AG04450 (cell line): ENCODE measurements around the gene NPAS3. TPM values are rescaled to one million over a fixed set of nuclear protein-coding genes. Genes with fewer than 3 reads are reported as not detected.

Source experiments
- CTCF ChIA-PET: fragments of 300-600, 350-600 bp; formaldehyde crosslinking; extraction: SDS; loops from one replicate; lab custom pipeline; 2022; ENCODE audit warnings: antibody characterized with exemption, inconsistent platforms; lab: Charles Lee
- POLR2A ChIA-PET: fragments of 350-600 bp; formaldehyde crosslinking; extraction: SDS; loops from one replicate; lab custom pipeline; 2021; ENCODE audit warnings: antibody characterized with exemption, inconsistent platforms; lab: Yijun Ruan, JAX
- DNase-seq: peaks from one replicate; pipeline ENCODE4 v3.0.0-alpha.2; 2011; ENCODE audit warnings: low read depth, low spot score
- H3K27ac ChIP-seq: one replicate; pipeline ENCODE4 v1.5.1; 2012; ENCODE audit warnings: low read depth, low read length, control low read depth
- H3K27me3 ChIP-seq: one replicate; pipeline ENCODE4 v1.6.0; 2012; ENCODE audit warnings: low read length; ENCODE audit not compliant: control insufficient read depth, insufficient read depth
- H3K4me3 ChIP-seq: 2 replicates; pipeline ENCODE4 v1.5.1; 2011; ENCODE audit warnings: mild to moderate bottlenecking, low read depth, low read length, control low read depth
- H3K9me3 ChIP-seq: 2 replicates; pipeline ENCODE4 v1.5.1; 2012; ENCODE audit warnings: low read length; ENCODE audit not compliant: control insufficient read depth, insufficient read depth
- CTCF ChIP-seq: IDR thresholded peaks from 2 replicates; pipeline ENCODE4 v1.5.1; 2011; ENCODE audit warnings: low read depth, low read length, control low read depth, inconsistent platforms
- polyA plus RNA-seq: library from polyadenylated mRNA; depleted of rRNA; stranded (reverse); fragments of >200 nt; gene quantifications from 2 replicates; pipeline ENCODE4 v1.2.3, GENCODE V29; 2011

NPAS3 gene
- polyA plus RNA-seq, 1 experiment = not detected

GRCh38 chr14:32940711-32941667, 2.3 kb downstream of the NPAS3 start:
- H3K27ac ChIP-seq = no peak overlapping the region
- POLR2A ChIA-PET = no interaction called here
- CTCF ChIA-PET = no interaction called here
- H3K4me3 ChIP-seq = no peak overlapping the region
- no peaks in the 10 kb centered on the region; the same call in 1 of the 2 replicates for H3K9me3 ChIP-seq
- H3K27me3 ChIP-seq = peaks cover 25% of the 10 kb centered on the region
- DNase-seq = no peak
- TF ChIP-seq CTCF = no peak

- peaks cover 19% of the 10 kb centered on the region for H3K27me3 ChIP-seq
- CTCF ChIA-PET = interaction anchor here (0.6 kb wide), 1 partner anchor 688 kb away, joined by 4 read pairs; no protein-coding TSS in a partner anchor
- DNase-seq = no peak
- H3K4me3 ChIP-seq = no peak overlapping the region
- POLR2A ChIA-PET = no interaction called here
- no peak for TF ChIP-seq CTCF
- H3K27ac ChIP-seq = no peak overlapping the region
- no peaks in the 10 kb centered on the region; the same call in 1 of the 2 replicates for H3K9me3 ChIP-seq
Measured at GRCh38 chr14:32941668-32942065, 3.0 kb downstream of the NPAS3 start.

- DNase-seq = no peak
- no peak for TF ChIP-seq CTCF
- Histone ChIP-seq H3K4me3 (no peak overlapping the region), H3K9me3 (no peaks in the 10 kb centered on the region), H3K27me3 (no peaks in the 10 kb centered on the region), H3K27ac (no peak overlapping the region)
- POLR2A ChIA-PET = interaction anchor here (0.6 kb wide), 1 partner anchor 736 kb away, joined by 3 read pairs; no protein-coding TSS in a partner anchor
- CTCF ChIA-PET = no interaction called here
Measured at GRCh38 chr14:32947081-32947480, 8.4 kb downstream of the NPAS3 start.

- ChIA-PET CTCF (no interaction called here), POLR2A (no interaction called here)
- no peak overlapping the region for H3K4me3 ChIP-seq
- no peaks in the 10 kb centered on the region for H3K9me3 ChIP-seq
- TF ChIP-seq CTCF = no peak
- DNase-seq = no peak
- no peaks in the 10 kb centered on the region for H3K27me3 ChIP-seq
- no peak overlapping the region for H3K27ac ChIP-seq
Measured at GRCh38 chr14:32947792-32948191, 9.1 kb downstream of the NPAS3 start.

- TF ChIP-seq CTCF = no peak
- no peak for DNase-seq
- Histone ChIP-seq H3K9me3 (no peaks in the 10 kb centered on the region), H3K27ac (no peak overlapping the region), H3K27me3 (no peaks in the 10 kb centered on the region), H3K4me3 (no peak overlapping the region)
- POLR2A ChIA-PET = no interaction called here
- CTCF ChIA-PET = no interaction called here
Measured at GRCh38 chr14:32950584-32950983, 11.9 kb downstream of the NPAS3 start.
